Mononuclear cell (primary cell): ENCODE results near the gene RNF32. TPM values are rescaled to one million over a fixed set of nuclear protein-coding genes. Genes with fewer than 3 reads are reported as not detected.
A peak's percentile ranks its signal among the peaks of the same experiment; 100 is the strongest.
"Not testable (repeated sequence)": the region's sequence is repeated elsewhere in the genome, so short reads cannot be mapped to it uniquely, and the experiment has no call there.

Source experiments
- H3K27me3 ChIP-seq: 2 replicates; pipeline ENCODE4 v1.6.0; 2011; ENCODE audit warnings: low read length, control low read depth; ENCODE audit not compliant: insufficient read depth
- H3K4me1 ChIP-seq: 2 replicates; pipeline ENCODE4 v1.5.1; 2011; ENCODE audit warnings: mild to moderate bottlenecking, low read length, control low read depth; ENCODE audit not compliant: insufficient read depth
- H3K4me3 ChIP-seq: 2 replicates; pipeline ENCODE4 v1.5.1; 2011; ENCODE audit warnings: mild to moderate bottlenecking, low read length, moderate library complexity
- H3K9me3 ChIP-seq: 2 replicates; pipeline ENCODE4 v1.5.1; 2011; ENCODE audit warnings: low read depth, mild to moderate bottlenecking, control low read depth, low read length
- total RNA-seq: library from RNA; depleted of rRNA; stranded (reverse); fragments of >200 nt; gene quantifications from one replicate; pipeline ENCODE4 v1.2.3, GENCODE V29; 2012

Gene RNF32
- total RNA-seq, 1 donor: 0.10 TPM

DNA sequence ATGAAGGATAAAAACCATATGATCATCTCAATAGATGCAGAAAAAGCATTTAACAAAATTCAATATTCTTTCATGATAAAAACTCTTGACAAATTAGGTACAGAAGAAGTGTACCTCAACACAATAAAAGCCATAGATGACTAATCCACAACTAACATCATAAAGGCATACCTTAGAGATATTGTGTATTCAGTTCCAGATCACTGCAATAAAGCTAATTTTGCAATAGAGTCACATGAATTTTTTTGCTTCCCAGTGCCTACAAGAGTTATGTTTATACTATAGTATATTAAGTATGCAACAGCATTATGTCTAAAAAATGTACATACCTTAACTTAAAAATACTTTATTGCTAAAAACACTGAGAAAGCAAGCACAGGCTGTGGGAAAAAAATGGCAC lies 18.9 kb upstream of the RNF32 start:
- Histone ChIP-seq H3K4me3 (no peak overlapping the region), H3K4me1 (no peaks in the 10 kb centered on the region), H3K9me3 (no peaks in the 10 kb centered on the region), H3K27me3 (peaks cover 21% of the 10 kb centered on the region)

DNA sequence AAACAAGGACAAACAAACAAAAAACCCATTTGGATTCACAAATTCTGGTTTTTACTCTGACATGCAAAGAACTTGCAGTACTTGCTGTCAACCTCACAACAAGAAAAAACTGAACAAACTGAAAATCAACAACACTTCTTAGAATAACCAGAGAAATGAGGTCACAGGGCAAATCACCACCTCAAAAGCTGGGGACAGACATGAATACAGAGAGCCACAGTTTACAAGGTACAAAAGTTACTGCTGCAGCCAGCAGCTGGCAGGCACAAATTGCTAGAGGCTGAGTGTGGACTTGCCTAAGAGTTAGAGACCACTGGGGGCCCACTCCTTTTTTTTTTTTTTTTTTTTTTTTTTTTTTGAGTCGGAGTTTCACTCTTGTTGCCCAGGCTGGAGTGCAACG lies 15.0 kb upstream of the RNF32 start:
- peaks cover 4% of the 10 kb centered on the region for H3K27me3 ChIP-seq
- H3K4me1 ChIP-seq: no peaks in the 10 kb centered on the region
- peaks cover 15% of the 10 kb centered on the region for H3K9me3 ChIP-seq
- no peak overlapping the region for H3K4me3 ChIP-seq

DNA sequence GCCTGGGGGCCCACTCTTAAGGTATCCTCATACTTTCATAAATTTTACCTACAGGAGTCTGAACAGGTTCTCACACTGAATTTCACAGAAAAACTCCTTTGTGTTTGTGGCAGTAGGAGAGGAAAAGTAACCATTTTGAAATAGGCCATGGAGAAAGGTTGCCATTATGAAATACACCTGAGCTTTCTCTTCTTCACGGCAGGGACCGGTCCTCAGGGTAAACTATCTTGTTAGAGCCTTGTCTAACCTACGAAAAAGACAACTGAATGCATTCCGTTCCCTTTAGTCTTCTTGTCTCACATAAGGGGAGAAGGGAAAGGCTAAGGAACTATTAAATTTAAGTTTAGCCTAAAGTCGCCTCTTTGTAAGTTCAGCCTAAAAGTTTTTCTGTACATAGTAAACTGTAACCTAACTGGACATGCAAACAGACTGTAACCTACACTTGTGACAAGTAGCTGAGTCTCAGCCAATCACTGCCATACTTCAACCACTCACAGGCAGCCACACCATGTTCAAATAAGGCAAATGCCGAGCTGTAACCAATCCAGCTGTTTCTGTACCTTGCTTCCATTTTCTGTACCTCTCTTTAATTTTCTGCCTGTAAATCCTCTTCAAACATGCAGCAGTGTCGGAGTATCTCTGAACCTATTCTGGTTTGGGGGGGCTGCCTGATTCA lies 14.2 kb upstream of the RNF32 start:
- Histone ChIP-seq H3K4me3 (no peak overlapping the region), H3K9me3 (peaks cover 15% of the 10 kb centered on the region), H3K27me3 (peaks cover 2% of the 10 kb centered on the region), H3K4me1 (no peaks in the 10 kb centered on the region)

DNA sequence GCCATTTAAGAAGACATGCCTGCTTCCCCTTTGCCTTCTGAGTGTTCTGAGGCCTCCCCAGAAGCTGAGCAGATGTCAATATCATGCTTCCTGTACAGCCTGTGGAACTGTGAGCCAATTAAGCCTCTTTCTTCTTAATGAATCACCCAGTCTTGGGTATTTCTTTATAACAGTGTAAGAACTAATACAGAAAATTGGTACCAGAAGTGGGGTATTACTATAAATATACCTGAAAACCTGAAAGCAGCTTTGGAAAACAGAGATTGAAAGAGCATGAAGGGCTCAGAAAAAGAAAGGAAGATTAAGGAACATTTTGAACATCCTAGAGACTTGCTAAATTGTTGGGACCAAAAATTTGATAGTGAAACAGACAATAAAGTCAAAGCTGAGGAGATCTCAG lies 12.0 kb upstream of the RNF32 start:
- Histone ChIP-seq H3K4me1 (no peaks in the 10 kb centered on the region), H3K4me3 (no peak overlapping the region), H3K9me3 (peaks cover 15% of the 10 kb centered on the region), H3K27me3 (no peaks in the 10 kb centered on the region)

DNA sequence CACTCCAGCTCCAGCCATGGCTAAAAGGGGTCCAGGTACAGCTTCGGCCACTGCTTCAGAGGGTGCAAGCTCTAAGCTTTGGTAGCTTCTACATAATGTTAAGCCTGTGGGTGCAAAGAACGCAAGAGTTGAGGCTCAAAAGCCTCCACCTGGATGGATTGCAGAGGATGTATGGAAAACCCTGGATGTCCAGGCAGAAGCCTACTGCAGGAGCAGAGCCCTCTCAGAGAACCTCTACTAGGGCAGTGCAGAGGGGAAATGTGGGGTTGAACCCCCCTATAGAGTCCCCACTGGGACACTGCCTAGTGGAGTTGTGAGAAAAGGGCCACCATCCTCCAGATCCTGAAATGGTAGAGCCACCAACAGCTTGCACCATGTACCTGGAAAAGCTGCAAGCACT lies 10.7 kb upstream of the RNF32 start:
- Histone ChIP-seq H3K4me3 (no peak overlapping the region), H3K4me1 (no peaks in the 10 kb centered on the region), H3K9me3 (peaks cover 15% of the 10 kb centered on the region), H3K27me3 (no peaks in the 10 kb centered on the region)

DNA sequence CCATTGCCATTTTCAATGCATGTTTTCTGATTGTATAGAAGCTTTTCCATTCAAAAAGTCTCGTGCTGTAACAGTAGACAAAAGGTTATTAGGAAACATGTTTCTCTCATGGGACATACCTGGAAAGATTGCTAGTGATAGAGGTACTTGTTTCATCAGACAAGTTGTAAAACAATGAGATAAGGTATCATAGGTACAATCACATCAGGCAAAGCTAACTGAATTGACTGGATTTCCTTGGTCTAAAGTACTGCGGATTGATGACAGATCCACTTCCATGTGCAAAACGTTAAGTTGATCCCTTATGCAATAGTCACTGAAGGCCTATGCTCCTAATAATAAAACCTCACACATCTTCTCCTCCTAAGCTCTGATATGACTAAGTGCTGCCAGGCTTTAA lies 6.5 kb upstream of the RNF32 start:
- H3K9me3 ChIP-seq: peaks cover 3% of the 10 kb centered on the region
- H3K27me3 ChIP-seq: no peaks in the 10 kb centered on the region
- H3K4me3 ChIP-seq: no peak overlapping the region
- no peaks in the 10 kb centered on the region for H3K4me1 ChIP-seq

DNA sequence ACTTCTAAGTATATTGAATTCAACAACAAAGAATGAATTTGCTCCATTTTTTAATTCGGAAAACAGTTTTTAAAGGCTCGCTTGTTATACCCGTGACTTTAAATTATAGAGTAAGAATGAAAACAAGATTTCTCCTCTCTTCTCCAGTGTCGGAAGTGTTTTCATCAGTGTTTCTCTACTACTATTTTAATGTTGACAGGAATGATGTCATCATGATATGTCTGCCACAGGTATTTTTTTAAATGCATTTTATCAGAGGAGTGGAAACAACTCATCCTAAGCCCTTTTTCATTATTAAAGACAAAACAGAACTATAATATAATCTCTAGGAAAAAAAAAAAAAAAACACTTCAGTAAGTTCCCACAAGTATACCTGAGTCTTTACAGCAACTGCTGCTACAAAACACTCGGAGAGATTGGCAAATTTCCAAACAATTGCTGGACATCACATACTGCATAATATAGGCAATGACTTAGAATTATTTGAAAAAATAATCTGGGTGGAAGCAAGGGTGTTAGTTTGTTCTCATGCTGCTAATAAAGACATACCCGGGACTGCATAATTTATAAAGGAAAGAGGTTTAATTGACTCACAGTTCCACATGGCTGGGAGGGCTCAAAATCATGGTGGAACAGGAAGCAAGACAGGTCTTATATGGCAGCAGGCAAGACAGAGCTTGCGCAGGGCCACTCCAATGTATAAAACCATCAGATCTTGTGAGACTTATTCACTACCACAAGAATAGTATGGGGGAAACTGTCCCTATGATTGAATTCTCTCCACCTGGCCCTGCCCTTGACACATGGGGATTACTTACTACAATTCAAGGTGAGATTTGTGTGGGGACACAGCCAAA lies 4.8 kb upstream of the RNF32 start:
- Histone ChIP-seq H3K9me3 (no peaks in the 10 kb centered on the region), H3K27me3 (no peaks in the 10 kb centered on the region), H3K4me1 (peaks cover 8% of the 10 kb centered on the region), H3K4me3 (no peak overlapping the region)

DNA sequence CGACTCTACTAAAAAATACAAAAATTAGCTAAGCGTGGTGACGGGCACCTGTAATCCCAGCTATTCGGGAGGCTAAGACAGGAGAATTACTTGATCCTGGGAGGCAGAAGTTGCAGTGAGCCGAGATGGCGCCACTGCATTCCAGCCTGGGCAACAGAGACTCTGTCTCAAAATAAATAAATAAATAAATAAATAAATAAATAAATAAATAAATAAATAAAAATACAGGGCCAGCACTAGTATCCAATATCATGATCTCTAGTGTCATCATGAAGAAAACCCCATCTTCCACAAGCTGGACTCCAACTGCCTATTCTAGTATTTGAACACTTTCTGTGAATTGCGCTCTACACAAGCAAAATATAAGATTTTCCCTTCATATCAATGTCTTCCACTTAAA lies 3.5 kb upstream of the RNF32 start:
- H3K9me3 ChIP-seq, H3K27me3 ChIP-seq, H3K4me3 ChIP-seq: not testable (repeated sequence)
- peaks cover 14% of the 10 kb centered on the region for H3K4me1 ChIP-seq

DNA sequence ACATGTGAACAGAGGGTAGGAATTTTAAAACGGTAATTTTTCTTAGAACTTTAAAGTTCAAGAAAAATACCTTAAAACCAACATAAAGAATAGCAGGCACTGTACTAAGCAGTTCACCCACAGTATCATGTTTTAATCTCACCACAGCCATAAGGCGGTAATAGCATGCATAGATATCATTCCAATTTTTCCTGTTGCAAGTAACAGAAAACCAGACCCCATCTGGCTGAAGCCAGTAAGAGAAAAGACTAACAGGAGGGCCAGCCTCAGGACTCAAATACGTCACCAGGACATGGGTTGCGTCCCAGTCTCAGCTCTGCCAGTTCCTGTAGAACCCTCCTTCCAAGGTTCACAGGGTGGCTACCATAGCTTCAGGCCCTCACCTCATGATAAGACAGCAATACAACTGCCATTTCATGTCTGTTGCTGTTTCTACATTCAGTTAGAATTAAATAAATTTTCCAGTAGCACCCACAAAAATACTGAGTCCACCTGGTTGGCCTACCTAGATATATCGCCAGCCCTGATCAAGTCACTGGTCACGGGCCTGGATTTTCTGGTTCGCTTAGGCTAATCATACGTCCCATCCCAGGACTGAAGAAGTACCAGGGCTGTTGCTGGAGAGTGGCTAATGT lies 2.0 kb upstream of the RNF32 start:
- peaks cover 11% of the 10 kb centered on the region for H3K27me3 ChIP-seq
- no peaks in the 10 kb centered on the region for H3K9me3 ChIP-seq
- H3K4me3 ChIP-seq: no peak overlapping the region
- H3K4me1 ChIP-seq: peaks cover 14% of the 10 kb centered on the region

DNA sequence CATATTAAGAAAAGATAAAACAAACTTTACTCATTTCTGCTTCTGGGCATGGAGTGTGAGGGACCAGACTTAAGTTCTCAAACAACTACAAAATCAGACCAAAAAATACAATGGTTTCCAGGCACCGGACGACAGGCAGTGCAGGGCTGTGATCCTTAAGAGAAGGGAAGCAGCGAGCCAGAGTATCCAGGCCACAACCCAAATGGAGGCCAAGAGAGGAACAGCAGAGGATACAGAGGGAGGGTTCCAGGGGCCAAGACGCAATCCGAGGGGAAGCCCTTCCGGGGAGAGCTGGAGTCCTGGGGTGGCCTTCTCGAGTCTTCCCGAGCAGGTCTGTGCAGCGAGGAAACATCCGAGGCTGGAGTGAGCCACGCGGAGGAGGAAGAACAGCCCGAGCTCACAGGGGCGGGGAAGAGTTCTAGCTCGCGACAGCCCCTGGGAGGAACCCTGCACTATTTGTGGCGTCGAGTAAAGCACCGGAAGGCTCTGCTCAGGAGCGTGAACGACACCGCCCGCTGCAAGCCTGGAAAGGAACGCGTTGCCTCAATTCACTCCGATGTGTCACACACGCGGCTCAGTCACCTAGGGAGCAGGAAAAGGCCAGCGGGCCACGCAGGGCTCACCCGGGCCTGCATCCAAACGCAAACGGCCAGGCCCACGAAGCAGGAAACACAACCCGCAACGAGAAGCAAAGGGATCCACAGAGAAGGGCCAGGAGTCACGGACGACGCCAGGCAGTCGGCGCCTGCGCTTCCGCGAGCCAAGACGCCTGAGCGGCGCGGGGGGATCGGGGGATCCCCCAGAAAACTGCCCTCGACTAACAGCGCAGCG lies 933 bp upstream of the RNF32 start:
- Histone ChIP-seq H3K27me3 (peaks cover 19% of the 10 kb centered on the region), H3K4me3 (peak overlapping the region; percentile 63), H3K4me1 (peaks cover 14% of the 10 kb centered on the region), H3K9me3 (no peaks in the 10 kb centered on the region)

DNA sequence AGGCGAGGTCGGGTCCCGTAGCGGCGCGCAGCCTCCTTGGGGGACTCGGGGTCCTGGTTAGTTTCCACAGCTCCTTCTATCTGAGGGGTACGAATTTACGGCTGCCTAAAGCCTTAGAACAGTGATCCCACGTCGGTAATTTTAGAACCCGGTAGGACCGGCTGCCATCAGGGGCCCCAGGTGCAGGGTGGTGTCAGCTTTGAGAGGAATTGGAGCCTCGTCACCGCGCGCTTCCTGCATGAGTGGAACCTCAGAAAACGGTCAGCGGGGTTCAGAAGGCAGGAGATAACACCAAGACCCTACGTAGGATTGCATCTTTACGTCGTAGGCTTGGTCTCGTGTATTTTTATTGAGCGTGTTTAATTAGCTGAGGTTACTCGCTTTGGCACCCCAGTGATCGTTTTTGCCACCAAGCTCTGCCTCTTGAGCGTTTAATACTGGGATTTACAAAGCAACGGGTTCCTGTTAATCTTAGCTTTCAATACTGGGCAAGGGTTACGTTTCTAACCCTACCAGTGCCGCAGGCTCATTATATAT lies 443 bp downstream of the RNF32 start:
- H3K4me1 ChIP-seq: peaks cover 14% of the 10 kb centered on the region
- peak overlapping the region; percentile 63 for H3K4me3 ChIP-seq
- H3K9me3 ChIP-seq: no peaks in the 10 kb centered on the region
- peaks cover 19% of the 10 kb centered on the region for H3K27me3 ChIP-seq

DNA sequence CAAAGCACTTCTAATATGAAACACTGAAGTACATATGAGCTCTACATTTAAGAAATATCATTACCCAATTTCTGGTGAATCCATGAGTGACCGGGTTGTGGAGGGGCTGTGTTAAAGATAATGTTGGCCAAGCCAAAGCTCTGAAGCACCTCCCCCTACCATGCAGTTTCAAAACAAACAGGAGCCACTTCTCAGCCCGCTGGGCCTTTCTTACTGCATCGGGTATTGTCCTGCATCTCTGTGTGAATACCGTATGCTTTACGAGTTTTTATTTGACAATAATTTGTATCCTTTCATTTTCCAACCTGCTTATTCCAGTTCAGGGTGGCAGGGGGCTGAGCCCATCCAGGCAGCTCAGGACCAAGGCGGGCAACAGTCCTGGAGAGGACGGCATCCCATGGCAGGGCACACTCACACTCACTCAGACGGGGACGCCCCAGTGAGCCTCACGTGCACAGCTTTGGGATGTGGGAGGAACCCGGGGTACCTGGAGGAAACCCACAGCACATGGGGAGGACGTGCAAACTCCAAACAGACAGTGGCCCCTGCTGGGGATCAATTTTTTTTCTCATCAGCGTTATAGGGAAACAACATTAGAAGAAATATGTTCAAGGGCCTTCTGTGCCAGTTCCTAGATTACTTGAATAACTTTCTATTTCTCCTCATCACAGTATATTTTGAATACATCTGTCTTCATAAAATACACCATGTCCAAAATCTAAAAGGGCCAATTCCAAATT lies 1.9 kb downstream of the RNF32 start:
- no peak overlapping the region for H3K4me3 ChIP-seq
- peaks cover 19% of the 10 kb centered on the region for H3K27me3 ChIP-seq
- H3K4me1 ChIP-seq: peaks cover 14% of the 10 kb centered on the region
- H3K9me3 ChIP-seq: no peaks in the 10 kb centered on the region

DNA sequence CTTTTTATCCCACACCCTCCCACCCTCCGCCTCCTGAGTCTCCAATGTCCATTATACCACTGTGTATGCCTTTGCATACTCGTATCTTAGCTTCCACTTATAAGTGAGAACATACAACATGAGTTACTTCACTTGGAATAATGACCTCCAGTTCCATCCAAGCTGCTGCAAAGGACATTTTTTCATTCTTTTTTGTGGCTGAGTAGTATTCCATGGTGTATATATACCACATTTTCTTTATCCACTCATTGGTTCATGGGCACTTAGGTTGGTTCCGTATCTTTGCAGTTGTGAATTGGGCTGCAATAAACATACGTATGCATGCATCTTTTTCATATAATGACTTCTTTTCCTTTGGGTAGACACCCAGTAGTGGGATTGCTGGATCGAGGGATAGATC lies 6.8 kb downstream of the RNF32 start:
- H3K27me3 ChIP-seq: peaks cover 44% of the 10 kb centered on the region
- not testable (repeated sequence) for H3K4me3 ChIP-seq, H3K4me1 ChIP-seq, H3K9me3 ChIP-seq

DNA sequence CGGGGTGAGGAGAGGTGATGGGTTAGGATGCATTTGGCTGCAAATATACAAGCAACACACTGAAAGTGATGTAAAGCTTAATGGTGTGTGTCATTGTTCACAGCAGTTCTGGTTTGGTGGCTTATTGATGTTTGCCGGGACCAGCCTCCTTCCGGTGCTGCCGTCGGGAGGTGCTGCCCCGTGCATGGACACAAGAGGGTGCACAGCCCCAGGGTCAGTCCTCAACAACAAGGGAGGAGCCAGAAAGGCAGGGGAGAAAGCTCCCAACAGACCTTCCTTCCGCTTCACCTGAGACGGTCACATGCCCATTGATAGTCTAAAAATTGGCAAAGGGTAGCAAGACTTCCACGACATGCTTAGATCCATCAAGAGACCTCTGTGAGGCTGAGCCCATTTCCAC lies 9.5 kb downstream of the RNF32 start:
- Histone ChIP-seq H3K27me3 (peaks cover 32% of the 10 kb centered on the region), H3K4me1 (no peaks in the 10 kb centered on the region), H3K9me3 (no peaks in the 10 kb centered on the region), H3K4me3 (no peak overlapping the region)
